ENCODE measurements around the gene SYNE2. TPM values are rescaled to one million over a fixed set of nuclear protein-coding genes. Genes with fewer than 3 reads are reported as not detected.

Gene SYNE2
- total RNA-seq, 4 donors from 2014 or later = 101 to 162 (median 114) TPM

GRCh38 chr14:64218344-64219240, 365.8 kb downstream of the SYNE2 start:
- DNase-seq = no peak
- no peaks in the 10 kb centered on the region for H3K4me1 ChIP-seq
- H3K27ac ChIP-seq = peak overlapping the region; percentile 24 to 62
- intact Hi-C loops (cut with DNase I; ENCODE audit: low total_unique reads) = no loop called here
- no peaks in the 10 kb centered on the region for H3K27me3 ChIP-seq
- H3K9me3 ChIP-seq = no peaks in the 10 kb centered on the region
- TF ChIP-seq POLR2A (IDR thresholded peaks at IDR 0.05) = no peak
- TF ChIP-seq, protein P1, sequence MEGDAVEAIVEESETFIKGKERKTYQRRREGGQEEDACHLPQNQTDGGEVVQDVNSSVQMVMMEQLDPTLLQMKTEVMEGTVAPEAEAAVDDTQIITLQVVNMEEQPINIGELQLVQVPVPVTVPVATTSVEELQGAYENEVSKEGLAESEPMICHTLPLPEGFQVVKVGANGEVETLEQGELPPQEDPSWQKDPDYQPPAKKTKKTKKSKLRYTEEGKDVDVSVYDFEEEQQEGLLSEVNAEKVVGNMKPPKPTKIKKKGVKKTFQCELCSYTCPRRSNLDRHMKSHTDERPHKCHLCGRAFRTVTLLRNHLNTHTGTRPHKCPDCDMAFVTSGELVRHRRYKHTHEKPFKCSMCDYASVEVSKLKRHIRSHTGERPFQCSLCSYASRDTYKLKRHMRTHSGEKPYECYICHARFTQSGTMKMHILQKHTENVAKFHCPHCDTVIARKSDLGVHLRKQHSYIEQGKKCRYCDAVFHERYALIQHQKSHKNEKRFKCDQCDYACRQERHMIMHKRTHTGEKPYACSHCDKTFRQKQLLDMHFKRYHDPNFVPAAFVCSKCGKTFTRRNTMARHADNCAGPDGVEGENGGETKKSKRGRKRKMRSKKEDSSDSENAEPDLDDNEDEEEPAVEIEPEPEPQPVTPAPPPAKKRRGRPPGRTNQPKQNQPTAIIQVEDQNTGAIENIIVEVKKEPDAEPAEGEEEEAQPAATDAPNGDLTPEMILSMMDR (IDR thresholded peaks at IDR 0.05) = no peak
- H3K4me3 ChIP-seq = no peak overlapping the region
- H3K36me3 ChIP-seq = no peaks in the 10 kb centered on the region

DNA sequence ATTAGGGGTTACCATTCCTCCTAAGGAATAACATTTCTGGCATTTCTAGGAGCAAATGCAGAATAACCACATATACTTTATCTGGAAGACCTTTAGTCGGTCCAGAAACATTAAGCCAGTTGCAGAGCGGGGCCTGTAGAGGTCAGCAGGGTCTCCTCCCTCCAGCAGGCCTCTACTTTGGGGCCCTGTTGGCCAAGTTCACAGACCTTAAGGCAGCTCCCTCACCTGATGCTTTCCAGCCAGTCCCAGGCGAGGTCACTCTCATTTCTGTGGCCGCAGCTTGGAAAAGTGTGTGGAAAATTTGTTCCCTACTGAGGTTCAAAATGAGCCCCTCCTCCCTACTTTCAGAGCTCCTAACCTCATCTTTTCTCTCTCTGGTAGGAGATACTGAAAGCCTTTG, 367.3 kb downstream of the SYNE2 start:
- H3K36me3 ChIP-seq = no peaks in the 10 kb centered on the region
- H3K9me3 ChIP-seq = no peaks in the 10 kb centered on the region
- no peaks in the 10 kb centered on the region for H3K27me3 ChIP-seq
- DNase-seq = no peak
- TF ChIP-seq POLR2A (IDR thresholded peaks at IDR 0.05) = no peak
- TF ChIP-seq, protein P1 (IDR thresholded peaks at IDR 0.05) = no peak
- no peaks in the 10 kb centered on the region for H3K4me1 ChIP-seq
- H3K4me3 ChIP-seq = no peak overlapping the region
- intact Hi-C loops (cut with DNase I; ENCODE audit: low total_unique reads) = no loop called here
- H3K27ac ChIP-seq = peak overlapping the region in 1 of 2 donors; percentile 62

DNA sequence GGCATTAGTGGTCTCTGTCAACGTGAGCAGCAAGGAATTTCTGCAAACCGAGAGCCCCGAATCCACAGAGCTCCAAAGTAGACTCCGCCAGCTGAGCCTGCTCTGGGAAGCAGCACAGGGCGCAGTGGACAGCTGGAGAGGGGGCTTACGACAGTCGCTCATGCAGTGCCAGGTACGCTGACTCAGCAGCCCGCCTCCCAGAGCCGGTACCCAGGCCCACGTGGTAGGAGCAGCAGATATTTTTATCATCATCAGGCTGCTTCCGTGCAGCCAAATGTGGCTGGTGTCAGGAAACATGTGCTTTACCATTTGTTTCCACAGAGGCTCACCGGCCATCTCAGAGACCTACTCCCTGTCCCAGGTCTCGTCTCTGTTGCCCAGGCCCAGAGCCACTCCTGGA, 367.7 kb downstream of the SYNE2 start:
- DNase-seq = peak in 1 of 2 donors; percentile 45
- H3K9me3 ChIP-seq = no peaks in the 10 kb centered on the region
- intact Hi-C loops (cut with DNase I; ENCODE audit: low total_unique reads) = no loop called here
- H3K4me3 ChIP-seq = no peak overlapping the region
- TF ChIP-seq, protein P1 (IDR thresholded peaks at IDR 0.05) = no peak
- no peak for TF ChIP-seq POLR2A (IDR thresholded peaks at IDR 0.05)
- H3K4me1 ChIP-seq = no peaks in the 10 kb centered on the region
- H3K27me3 ChIP-seq = no peaks in the 10 kb centered on the region
- H3K27ac ChIP-seq = peak overlapping the region in 1 of 2 donors; percentile 62
- H3K36me3 ChIP-seq = no peaks in the 10 kb centered on the region

DNA sequence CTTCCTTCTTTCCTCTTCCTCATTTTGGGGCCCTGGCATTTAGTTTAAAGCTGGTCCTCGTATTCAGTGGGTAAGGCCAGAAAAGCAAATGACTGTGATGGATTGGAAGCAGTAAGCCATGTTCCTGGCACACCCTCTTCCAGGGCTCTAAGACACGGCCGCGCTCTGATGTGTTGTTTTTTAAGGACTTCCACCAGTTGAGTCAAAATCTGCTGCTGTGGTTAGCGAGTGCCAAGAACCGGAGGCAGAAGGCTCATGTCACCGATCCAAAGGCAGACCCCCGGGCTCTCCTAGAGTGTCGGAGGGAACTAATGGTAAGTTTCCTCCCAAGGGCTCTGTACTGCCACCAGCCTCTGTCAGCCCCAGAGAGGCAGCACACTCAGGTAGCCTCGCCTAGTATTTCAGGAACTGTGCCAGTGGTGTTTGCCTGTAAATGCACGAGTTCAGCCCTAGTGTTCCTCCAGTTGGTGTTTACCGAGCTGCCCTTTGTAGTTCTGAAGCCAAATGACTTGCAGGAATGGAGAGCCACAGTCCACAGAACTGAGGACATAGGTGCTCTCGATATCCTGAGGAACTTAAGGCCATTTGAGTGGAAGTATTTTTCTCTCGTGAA, 368.7 kb downstream of the SYNE2 start:
- no peaks in the 10 kb centered on the region for H3K4me1 ChIP-seq
- intact Hi-C loops (cut with DNase I; ENCODE audit: low total_unique reads) = no loop called here
- no peak overlapping the region for H3K4me3 ChIP-seq
- no peaks in the 10 kb centered on the region for H3K36me3 ChIP-seq
- no peak overlapping the region for H3K27ac ChIP-seq
- TF ChIP-seq, protein P1 (IDR thresholded peaks at IDR 0.05) = no peak
- no peak for TF ChIP-seq POLR2A (IDR thresholded peaks at IDR 0.05)
- no peak for DNase-seq
- H3K9me3 ChIP-seq = no peaks in the 10 kb centered on the region
- H3K27me3 ChIP-seq = no peaks in the 10 kb centered on the region

GRCh38 chr14:64225151-64225757, 372.4 kb downstream of the SYNE2 start:
- H3K4me3 ChIP-seq = no peak overlapping the region
- intact Hi-C loops (cut with DNase I; ENCODE audit: low total_unique reads) = no loop called here
- H3K36me3 ChIP-seq = no peaks in the 10 kb centered on the region
- H3K4me1 ChIP-seq = no peaks in the 10 kb centered on the region
- no peaks in the 10 kb centered on the region for H3K9me3 ChIP-seq
- no peak for DNase-seq
- H3K27ac ChIP-seq = no peak overlapping the region
- TF ChIP-seq, protein P1 (IDR thresholded peaks at IDR 0.05) = no peak
- no peak for TF ChIP-seq POLR2A (IDR thresholded peaks at IDR 0.05)
- H3K27me3 ChIP-seq = no peaks in the 10 kb centered on the region
